Heart left ventricle (tissue), 16 donors: ENCODE results near the gene SREK1. TPM values are rescaled to one million over a fixed set of nuclear protein-coding genes. Genes with fewer than 3 reads are reported as not detected.

Source experiments
- ATAC-seq, 4 donors: fragments of 200-7000 bp; cut with Tn5 transposase; one replicate each; pipeline ENCODE4 v1.9.1; 2020 to 2022; ENCODE audit warnings: moderate library complexity in 4 of 4, mild to moderate bottlenecking in 3 of 4, moderate number of reproducible peaks in 1 of 4
- DNase-seq, 5 donors: peaks; one replicate each; pipeline ENCODE4 v3.0.0-alpha.2; 2020
- H3K27ac ChIP-seq, 12 donors: fragments of 200-600 bp; sonication (generic) in 4 of 12; one replicate each; pipeline versions ENCODE4 v1.5.0 to v1.8.0; 2016 to 2022; ENCODE audit warnings: mild to moderate bottlenecking in 2 of 12
- H3K27me3 ChIP-seq, 9 donors: fragments of 200-600 bp; sonication (generic) in 2 of 9; one replicate each; pipeline versions ENCODE4 v1.5.1 to v1.8.0; 2016 to 2022; ENCODE audit warnings: mild to moderate bottlenecking in 3 of 9
- H3K36me3 ChIP-seq, 9 donors: fragments of 200-600 bp; sonication (generic) in 2 of 9; one replicate each; pipeline versions ENCODE4 v1.5.0 to v1.8.0; 2018 to 2022; ENCODE audit warnings: mild to moderate bottlenecking in 2 of 9
- H3K4me1 ChIP-seq, 12 donors: fragments of 200-600 bp; sonication (generic) in 4 of 12; one replicate each; pipeline versions ENCODE4 v1.5.0 to v1.8.0; 2016 to 2022; ENCODE audit warnings: mild to moderate bottlenecking in 3 of 12
- H3K4me3 ChIP-seq, 12 donors: fragments of 200-600 bp; sonication (generic) in 4 of 12; one replicate each; pipeline versions ENCODE4 v1.5.0 to v1.8.0; 2017 to 2022; ENCODE audit warnings: mild to moderate bottlenecking in 9 of 12, moderate library complexity in 4 of 12
- H3K9me3 ChIP-seq, 12 donors: fragments of 200-600 bp; sonication (generic) in 4 of 12; one replicate each; pipeline versions ENCODE4 v1.5.0 to v1.8.0; 2016 to 2022; ENCODE audit warnings: mild to moderate bottlenecking in 1 of 12
- POLR2A ChIP-seq, 2 donors: fragments of 450-650 bp; IDR thresholded peaks; one replicate each; pipeline ENCODE4 v1.6.1; 2017; ENCODE audit warnings: antibody characterized with exemption in 2 of 2, mild to moderate bottlenecking in 2 of 2, moderate library complexity in 2 of 2
- WGBS, 4 donors: extraction: QIAGEN DNeasy Blood & Tissue Kit in 2 of 4; methylation state at CpG; one replicate each; pipeline versions ENCODE4 v1.1.5 to v1.1.7; 2013 to 2018; 5-methylcytosine and 5-hydroxymethylcytosine counted together
- intact Hi-C, 10 donors: fragments of 100-400 bp; cut with DNase I; formaldehyde crosslinking; loops; one replicate each; pipeline versions ENCODE4 v1.11.1 to v1.14.2; 2022
- polyA plus RNA-seq, 2 donors: library from polyadenylated mRNA; stranded (reverse); fragments of 200-250 nt; gene quantifications; one replicate each; pipeline ENCODE4 v1.2.3, GENCODE V29; 2013
- total RNA-seq, 9 donors: library from RNA; depleted of rRNA in 2 of 9; stranded (reverse); fragments of >200 nt in 2 of 9; fragmentation: NEBNext Ultra II Directional in 3 of 9; extraction: Animal tissue kit (Norgen Biotek cat#: 25700) in 3 of 9; gene quantifications; one replicate each; pipeline versions ENCODE4 v1.1.0 to v1.2.4, GENCODE V29; 2016 to 2023
- TF ChIP-seq, protein P1 (sequence below), 12 donors: fragments of 200-600 bp; sonication (generic) in 4 of 12; IDR thresholded peaks; one replicate each; pipeline versions ENCODE4 v1.5.0 to v1.8.0; 2018 to 2022; ENCODE audit warnings: antibody characterized with exemption in 12 of 12, mild to moderate bottlenecking in 5 of 12
- donor health status: ischemic (EF 13 %, LVEDD 7.1; RV severe dilation, severe dysfunction).
- donor health status: healthy with polysubstance abuse.
- donor health status: DM: no; HTN: yes; CAD: no.
- donor health status: DM: no; HTN: no; CAD: no.
- donor health status: ischemic (EF 25% LVEDD 6.9; RV normal size, moderate dysfunction).
- donor health status: ischemic (EF 25% LVEDD 5.7; RV mildly dilated, moderate dysfunction).
- donor health status: healthy.
- donor health status: DM: yes; HTN: yes; CAD: no.
- donor health status: ischemic (EF 35%, LVEDD 5.7; RV mildly dilated, moderate dysfunction).
- donor health status: nonischemic (EF 11% LVEDD 7.7; RV severe dilation, severe dysfunction).
- donor health status: DM: yes; HTN: yes; CAD: no.
- donor health status: PGD.
- donor health status: ischemic (EF 29% LVEDD 5.4; RV normal size, mild dysfunction).
- donor health status: nonischemic (EF 23%, LVEDD 6.1; RV moderate dilation, normal function).

The SREK1 gene
- total and polyA plus RNA-seq, 11 donors = 13.5 to 34.2 (median 28.0) TPM

DNA sequence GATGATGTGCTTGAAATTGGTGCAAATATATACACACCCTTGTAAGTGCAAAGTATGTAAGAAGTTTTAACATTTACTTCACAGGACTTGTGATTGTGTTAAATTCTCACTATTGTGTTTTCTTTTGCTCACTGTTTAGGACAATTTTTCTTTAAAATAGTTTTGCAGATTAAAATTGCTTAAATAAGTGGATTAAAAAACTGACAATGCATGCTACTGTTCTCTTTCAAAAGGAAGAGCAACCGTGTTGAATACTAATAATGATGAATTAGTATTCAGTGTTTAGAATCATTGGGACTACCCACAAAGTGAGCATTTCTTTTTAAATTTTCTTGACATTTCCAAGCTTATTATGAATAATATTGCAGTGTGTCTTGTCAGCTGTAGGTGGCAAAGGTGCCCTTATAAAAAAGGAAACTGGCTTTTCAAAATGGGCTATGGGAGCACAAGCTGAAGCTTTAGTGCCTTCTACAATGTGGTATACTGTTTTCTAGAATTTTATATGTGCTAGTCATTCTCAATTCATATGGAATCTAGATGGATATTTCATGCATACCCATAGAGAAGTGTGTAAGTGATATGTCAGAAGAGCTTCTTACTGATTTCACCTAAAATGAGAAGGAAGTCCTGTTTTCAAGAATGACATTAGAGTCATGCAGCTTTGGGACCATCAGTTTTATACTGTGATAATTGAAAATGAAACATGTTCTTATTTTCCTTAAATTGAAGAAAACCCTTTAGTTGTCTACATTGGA lies 35.4 kb downstream of the SREK1 start:
- Histone ChIP-seq H3K9me3 (no peaks in the 10 kb centered on the region), H3K4me3 (no peak overlapping the region), H3K27ac (no peak overlapping the region), H3K4me1 (peaks cover 0 to 6% (median 0%) of the 10 kb centered on the region in 12 donors), H3K27me3 (no peaks in the 10 kb centered on the region), H3K36me3 (peaks cover 0 to 91% (median 76%) of the 10 kb centered on the region in 9 donors)
- ATAC-seq (no peak), DNase-seq (no peak)
- intact Hi-C loops = loop anchor here in 4 of 10 donors (5.0 to 10.0 kb wide), 4 partner anchors 323 to 1025 kb away; no protein-coding TSS in a partner anchor
- no peak for TF ChIP-seq POLR2A (IDR thresholded peaks at IDR 0.05)
- TF ChIP-seq, protein P1, sequence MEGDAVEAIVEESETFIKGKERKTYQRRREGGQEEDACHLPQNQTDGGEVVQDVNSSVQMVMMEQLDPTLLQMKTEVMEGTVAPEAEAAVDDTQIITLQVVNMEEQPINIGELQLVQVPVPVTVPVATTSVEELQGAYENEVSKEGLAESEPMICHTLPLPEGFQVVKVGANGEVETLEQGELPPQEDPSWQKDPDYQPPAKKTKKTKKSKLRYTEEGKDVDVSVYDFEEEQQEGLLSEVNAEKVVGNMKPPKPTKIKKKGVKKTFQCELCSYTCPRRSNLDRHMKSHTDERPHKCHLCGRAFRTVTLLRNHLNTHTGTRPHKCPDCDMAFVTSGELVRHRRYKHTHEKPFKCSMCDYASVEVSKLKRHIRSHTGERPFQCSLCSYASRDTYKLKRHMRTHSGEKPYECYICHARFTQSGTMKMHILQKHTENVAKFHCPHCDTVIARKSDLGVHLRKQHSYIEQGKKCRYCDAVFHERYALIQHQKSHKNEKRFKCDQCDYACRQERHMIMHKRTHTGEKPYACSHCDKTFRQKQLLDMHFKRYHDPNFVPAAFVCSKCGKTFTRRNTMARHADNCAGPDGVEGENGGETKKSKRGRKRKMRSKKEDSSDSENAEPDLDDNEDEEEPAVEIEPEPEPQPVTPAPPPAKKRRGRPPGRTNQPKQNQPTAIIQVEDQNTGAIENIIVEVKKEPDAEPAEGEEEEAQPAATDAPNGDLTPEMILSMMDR (IDR thresholded peaks at IDR 0.05) = no peak
- whole genome bisulfite sequencing, 4 donors = 74 to 88% (median 82%) methylated on average over 1 of the region's 1 CpG

DNA sequence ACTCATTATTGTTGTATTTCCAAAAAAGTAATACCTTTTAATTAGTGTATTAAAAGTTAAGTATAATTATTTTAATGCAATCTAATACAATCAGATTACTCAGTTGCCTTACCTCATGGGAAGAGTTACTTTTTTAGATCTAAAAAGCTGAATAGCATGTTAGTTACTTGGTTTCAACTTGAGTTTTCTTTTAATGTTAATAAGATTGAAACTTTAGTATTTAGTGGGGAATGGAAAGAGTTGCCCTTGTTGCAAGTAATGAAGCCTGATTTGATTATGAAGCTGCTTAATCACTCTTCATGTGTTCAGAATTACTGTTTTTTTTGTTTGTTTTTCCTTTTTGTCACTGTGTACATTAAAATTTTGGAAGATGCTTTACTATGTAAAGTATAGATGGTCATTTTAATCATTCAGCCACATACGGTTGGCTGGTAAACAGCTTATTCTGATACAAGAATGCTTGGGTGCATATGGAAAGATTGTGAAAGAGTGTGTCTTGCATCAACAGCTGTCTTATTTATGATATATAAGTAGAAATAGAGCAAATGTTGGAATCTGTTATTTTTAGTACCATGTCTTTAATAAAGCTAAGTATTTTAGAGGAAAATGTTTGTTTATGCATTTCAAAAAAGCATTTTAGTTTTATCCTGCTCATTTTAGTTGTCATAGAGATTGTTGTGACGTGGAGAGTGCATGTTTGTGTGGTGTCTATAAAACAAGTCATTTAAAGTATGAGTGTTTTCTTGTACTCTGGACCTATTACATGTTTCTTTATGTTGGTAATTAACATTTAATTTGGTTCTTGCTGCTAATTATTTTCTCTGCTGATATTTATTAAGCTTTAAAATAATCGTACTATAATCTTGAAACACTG lies 36.4 kb downstream of the SREK1 start:
- TF ChIP-seq, protein P1 (IDR thresholded peaks at IDR 0.05) = no peak
- no peak for TF ChIP-seq POLR2A (IDR thresholded peaks at IDR 0.05)
- ATAC-seq = no peak
- WGBS, 4 donors = 92 to 97% (median 94%) methylated on average over 3 of the region's 3 CpGs
- no peak for DNase-seq
- Histone ChIP-seq H3K4me3 (no peak overlapping the region), H3K27me3 (no peaks in the 10 kb centered on the region), H3K4me1 (no peaks in the 10 kb centered on the region), H3K9me3 (no peaks in the 10 kb centered on the region), H3K36me3 (peaks cover 0 to 81% (median 66%) of the 10 kb centered on the region in 9 donors), H3K27ac (no peak overlapping the region)
- intact Hi-C loops = no loop called here

DNA sequence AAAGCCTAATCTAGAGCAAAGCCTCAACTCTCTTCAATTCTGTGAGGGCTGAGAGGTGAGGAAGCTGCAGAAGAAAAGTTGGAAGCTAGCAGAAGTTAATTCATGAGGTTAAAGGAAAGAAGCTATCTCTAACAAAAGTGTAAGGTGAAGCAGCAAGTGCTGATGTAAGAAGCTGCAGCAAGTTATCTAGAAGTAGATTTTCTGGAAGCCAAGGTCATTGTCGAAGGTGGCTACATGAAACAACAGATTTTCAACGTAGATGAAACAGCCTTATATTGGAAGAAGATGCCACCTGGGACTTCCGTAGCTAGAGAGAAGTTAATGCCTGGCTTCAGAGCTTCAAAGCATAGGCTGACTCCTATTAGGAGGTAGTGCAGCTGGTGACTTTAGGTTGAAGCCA lies 42.0 kb downstream of the SREK1 start:
- Histone ChIP-seq H3K4me3 (no peak overlapping the region), H3K27ac (no peak overlapping the region), H3K27me3 (no peaks in the 10 kb centered on the region), H3K36me3 (peaks cover 0 to 27% (median 10%) of the 10 kb centered on the region in 9 donors), H3K4me1 (peaks cover 0 to 5% (median 0%) of the 10 kb centered on the region in 12 donors), H3K9me3 (no peaks in the 10 kb centered on the region)
- 88 to 92% (median 88%) methylated on average over 3 of the region's 3 CpGs for WGBS, 4 donors
- TF ChIP-seq POLR2A (IDR thresholded peaks at IDR 0.05) = no peak
- TF ChIP-seq, protein P1 (IDR thresholded peaks at IDR 0.05) = no peak
- ATAC-seq (no peak), DNase-seq (no peak)
- intact Hi-C loops = no loop called here

DNA sequence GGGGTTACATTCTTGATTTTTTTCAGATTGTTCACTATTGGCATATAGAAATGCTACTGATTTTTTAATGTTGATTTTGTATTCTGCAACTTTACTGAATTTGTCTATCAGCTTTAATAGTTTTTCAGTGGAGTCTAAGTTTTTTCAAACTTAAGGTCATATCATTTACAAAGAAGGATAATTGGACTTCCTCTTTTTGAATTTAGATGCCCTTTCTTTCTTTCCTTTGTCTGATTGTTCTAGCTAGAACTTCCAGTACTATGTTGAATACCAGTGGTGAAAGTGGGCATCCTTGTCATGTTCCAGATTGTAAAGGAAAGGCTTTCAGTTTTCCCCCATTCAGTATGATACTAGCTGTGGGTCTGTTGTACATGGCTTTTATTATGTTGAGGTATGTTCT lies 49.3 kb downstream of the SREK1 start:
- Histone ChIP-seq H3K4me3 (no peak overlapping the region), H3K9me3 (no peaks in the 10 kb centered on the region), H3K36me3 (no peaks in the 10 kb centered on the region), H3K27me3 (no peaks in the 10 kb centered on the region), H3K4me1 (peaks cover 0 to 5% (median 0%) of the 10 kb centered on the region in 12 donors), H3K27ac (no peak overlapping the region)
- no peak for TF ChIP-seq POLR2A (IDR thresholded peaks at IDR 0.05)
- TF ChIP-seq, protein P1 (IDR thresholded peaks at IDR 0.05) = no peak
- DNase-seq (no peak), ATAC-seq (no peak)
- intact Hi-C loops = no loop called here
